Activated CD4-positive, alpha-beta T cell treated with anti-CD3 and anti-CD28 coated beads, Interleukin-2, Interleukin-6, amounts not matched to agents 100 ng/mL and 50 ng/mL, durations not matched to agents 16 hours and 8 hours (primary cell): ENCODE data around the gene QRICH1.

Experiments used
- DNase-seq: peaks from one replicate; pipeline ENCODE4 v3.0.0-alpha.2; 2020

QRICH1 gene

DNA sequence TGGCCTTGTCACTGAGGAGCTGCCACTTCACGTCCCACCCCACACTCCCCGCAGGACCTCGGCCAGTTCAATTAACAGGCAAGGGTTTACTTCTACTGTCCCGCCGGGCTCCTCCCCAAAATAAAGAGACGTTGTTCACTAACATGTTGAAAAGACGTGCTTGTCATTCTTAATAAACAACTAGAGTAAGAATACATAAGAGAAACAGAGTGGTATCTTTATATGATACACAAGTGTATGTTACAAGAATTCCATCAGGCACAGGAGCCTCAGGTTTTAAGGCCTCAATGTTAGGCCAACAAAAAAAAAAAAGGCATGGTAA lies 64.3 kb downstream of the QRICH1 start:
- no peak for DNase-seq

DNA sequence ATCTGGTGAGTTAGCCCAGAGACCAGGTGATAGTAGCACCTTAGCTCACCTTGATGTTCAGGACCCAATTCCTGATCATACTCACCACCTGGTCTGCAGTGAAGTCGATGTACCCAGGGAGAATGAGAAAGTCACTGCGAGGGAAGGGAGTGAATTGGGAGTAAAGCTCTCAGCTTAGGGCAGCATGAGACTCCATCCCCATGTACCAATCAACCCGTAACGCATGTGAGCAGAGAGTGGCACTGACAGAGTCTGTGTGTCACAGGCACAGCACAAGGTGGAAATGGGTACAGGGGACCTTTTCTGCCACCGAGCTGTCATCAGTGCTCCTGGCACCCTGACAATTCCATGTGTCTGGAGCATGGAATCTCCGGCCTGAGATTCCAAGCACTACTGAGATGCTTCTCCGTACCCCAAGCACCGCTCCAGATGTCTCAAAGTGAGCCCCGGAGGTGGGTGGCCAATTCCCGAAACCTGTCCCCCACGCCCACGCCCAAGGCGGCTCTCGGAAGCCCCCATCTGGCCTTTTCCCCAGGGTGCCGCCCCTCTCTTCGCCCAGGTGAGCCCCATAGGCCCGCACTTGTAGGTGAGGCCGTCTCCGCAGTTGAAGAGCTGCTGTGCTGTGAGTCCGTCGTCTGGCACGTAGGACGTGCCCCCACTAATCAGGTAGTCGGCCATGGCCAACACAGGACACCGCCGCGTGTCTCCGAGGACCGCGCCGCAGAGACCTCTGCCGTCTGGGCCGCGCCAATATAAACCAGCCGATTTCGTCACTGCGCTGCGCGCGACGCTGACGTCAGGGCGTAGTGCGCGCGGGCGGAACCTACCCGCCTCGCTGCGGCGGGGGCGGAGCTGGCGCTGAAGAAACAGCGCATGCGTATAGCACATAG lies 65.0 kb downstream of the QRICH1 start, which contains the start of gene IMPDH2:
TSS of gene IMPDH2 (minus strand) at position 726 of the 890 bp plus-strand sequence. CDS start at position 678, 48 bp downstream.
- DNase-seq: peak; percentile 96

DNA sequence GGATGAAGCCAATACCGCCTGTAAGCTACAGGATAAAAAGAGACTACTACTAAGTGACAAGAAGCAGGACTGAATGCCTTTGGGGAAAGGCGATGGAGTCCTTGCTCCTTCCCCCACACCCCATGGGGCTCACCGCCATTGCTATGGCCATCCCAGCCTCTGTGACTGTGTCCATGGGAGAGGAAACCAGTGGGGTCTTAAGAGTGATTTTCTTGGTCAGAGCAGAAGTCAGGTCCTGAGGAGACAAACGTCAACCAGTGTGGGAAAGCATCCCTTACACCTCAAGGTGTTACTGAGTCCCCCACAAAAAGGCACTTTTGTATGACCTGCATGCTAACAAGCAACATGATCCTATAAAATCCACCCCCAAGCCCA lies 65.6 kb downstream of the QRICH1 start:
- DNase-seq: no peak

DNA sequence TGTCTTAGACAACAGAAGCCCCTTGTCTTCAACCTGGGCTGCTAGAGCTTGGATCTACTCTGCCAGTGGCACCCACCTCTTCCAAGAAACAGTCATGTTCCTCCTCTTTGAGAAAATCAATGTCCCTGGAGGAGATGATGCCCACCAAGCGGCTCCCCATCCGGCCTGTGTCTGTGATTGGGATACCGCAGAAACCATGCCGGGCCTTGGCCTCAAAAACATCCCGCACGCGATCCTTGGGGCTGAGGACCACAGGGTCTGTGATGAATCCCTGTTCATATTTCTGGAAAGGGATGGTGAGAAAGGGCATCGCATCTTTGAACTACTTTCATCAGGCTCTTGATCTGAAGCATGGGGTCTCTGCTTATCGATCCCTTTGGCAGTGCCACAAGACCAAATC lies 66.2 kb downstream of the QRICH1 start:
- no peak for DNase-seq

DNA sequence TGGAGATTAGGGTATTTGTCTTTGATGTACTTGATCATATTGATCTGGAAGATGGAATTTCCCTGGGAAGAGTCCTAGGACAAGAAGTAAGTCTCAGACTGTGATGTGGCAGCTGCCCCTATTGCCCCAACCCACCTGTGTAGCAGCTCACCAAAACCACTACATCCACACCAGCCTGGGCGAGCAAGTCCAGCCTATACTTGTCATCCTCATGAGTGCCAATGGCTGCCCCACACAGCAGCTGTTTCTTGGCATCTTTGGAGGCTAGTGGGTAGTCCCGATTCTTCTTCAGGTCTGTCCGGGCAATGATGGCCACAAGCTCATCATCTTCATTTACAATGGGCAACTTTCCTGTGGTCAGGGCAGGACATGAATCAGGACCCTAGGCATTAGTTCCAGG lies 67.3 kb downstream of the QRICH1 start:
- DNase-seq: no peak

DNA sequence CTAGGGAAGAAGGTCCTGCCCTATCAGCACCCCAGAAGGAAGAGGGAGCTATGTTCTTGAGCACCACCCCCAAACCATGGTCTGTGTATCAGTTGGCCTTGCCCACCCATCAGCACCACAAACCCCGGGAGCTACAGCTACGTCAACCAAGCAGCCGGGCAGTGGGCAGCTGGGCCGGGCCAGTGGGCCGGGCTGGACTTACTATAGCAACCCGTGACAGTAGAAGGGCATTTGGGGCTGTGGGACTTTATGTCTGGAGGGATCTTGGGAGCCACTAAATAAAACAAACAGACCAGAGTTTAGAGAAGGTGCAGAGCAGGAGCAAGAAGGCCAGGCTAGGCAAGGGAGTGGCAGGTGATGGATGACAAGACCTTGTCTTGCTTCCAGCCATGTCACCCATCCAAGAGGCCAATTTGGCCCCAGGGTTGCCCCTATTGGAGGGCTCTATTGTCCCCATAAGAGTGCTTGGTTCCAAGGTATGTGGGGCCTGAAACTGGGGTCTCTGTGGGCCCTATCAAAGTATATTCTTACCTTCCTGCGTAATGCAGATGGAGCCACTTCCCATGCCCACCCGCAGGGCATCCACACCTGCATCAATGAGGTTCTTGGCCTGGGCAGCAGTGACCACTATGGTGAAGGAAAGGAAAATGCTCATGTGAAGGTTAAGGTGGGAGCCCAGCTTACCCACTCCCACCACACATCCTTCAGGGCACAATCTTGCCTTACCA lies 67.9 kb downstream of the QRICH1 start:
- DNase-seq: no peak

DNA sequence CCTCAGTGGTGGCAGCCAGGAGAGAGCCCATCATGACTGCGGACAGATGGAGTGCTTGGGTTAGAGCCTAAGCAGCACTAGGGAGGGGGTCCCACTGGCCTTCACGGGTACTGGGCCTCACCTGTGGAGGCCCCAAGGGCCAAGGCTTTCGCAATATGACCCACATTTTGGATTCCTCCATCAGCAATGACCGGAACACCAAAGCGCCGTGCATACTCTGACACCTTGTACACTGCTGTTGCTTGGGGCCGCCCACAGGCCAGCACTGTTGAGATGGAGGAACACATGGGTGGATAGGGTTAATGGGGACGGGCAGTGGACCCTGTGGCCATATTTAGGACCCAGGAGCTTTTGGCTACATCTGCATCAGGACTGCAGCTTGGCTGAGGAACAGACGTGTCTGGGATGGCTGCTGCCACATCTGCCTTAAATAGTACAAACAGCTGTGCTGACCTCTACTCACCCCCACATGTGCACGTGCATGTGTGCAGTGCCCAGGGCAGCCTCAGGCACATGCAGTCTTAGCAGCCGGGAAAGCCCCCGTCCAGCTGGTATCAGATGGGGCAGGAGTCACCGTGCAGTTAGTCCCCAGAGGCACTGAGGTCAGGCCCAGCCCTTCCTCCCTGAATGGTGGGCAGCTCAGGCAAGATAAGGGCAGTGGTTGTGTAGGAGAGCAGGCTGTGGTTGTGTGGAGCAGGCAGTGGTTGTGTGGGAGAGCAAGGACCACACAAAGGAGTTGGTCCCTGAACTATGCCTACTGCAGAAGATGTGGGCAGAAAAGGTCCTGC lies 68.7 kb downstream of the QRICH1 start:
- DNase-seq: no peak

DNA sequence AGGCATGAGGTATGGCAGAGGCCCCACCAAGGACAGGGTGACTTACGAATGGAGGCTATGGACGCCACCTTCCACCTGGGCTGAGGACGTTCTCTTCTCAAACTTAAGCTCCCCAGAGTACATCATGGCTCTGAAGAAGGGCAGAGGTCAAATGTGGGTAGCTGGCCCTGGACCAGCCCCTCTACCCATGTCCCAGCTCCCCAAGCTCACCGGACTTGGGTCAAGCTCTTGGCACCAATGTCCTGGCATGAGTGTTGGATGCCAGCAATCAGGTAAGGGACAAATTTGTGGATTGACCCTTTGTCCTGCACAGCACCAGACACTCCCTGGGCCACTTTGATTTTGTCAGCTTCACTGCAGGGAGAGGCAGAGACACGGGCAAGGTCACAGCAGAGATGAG lies 69.4 kb downstream of the QRICH1 start:
- no peak for DNase-seq

DNA sequence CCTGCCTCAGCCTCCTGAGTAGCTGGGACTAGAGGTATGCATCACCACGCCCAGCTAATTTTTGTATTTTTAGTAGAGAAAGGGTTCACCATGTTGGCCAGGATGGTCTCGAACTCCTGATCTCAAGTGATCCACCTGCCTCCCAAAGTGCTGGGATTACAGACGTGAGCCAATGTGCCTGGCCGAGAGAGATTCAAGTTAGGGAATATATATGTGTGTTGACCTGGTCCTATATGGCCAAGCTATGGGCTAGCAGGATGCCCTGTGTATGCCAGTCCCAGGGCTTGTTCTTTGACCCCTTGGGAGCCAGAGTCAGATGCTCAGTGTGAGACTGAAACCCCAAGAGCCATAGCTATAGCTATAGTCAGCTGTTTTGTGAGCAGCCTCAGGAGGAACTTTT lies 70.1 kb downstream of the QRICH1 start:
- DNase-seq: no peak

DNA sequence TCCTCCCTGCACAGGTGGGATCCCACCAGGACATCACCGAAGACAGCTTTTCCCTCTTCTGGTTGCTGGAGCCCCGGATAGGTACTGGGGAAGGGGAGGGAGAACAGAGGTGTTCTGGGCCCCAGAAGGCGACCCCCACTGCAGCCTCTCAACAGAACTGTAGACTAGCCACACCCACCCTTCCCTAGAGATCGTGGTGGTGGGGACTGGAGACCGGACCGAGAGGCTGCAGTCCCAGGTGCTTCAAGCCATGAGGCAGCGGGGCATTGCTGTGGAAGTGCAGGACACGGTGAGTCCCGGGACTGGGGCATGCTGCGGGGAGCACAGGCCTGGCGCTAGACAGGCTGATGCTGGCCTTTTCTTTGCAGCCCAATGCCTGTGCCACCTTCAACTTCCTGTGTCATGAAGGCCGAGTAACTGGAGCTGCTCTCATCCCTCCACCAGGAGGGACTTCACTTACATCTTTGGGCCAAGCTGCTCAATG lies 71.1 kb downstream of the QRICH1 start:
- DNase-seq: peak; percentile 44

DNA sequence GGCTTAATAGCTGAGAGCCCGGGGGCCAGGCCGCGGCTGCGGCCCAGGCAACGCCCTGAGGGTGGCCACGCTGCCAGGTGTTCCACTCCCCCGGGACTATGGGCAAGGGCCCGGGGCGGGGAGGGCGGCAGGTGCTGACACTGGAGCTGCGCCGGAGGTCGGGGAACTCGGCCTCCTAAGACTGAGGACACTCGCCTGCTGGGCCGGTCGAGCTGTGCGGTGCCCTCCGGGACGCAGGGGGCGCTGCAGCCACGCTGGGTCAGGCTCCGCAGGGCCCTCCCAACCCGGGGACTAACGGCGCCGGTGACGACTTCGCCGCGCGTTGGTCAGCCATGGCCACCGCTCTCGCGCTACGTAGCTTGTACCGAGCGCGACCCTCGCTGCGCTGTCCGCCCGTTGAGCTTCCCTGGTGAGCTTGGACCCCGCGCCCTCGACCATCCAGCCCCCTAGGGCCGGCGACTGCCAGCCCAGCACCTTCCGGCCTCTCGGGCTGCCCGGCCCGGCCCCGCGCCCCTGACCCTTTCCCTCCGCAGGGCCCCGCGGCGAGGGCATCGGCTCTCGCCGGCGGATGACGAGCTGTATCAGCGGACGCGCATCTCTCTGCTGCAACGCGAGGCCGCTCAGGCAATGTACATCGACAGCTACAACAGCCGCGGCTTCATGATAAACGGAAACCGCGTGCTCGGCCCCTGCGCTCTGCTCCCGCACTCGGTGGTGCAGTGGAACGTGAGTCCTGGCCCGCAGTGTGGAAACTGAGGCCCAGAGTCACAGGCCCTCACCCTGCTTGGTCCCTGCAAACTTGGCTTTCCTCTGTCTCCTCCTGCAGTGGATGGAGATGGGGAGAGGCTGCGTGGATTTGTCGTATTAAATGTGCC lies 71.8 kb downstream of the QRICH1 start, which contains the start of gene NDUFAF3:
TSS of gene NDUFAF3 (plus strand) at position 309 of the 875 bp plus-strand sequence. CDS start at position 333, 24 bp downstream.
- peak; percentile 96 for DNase-seq

DNA sequence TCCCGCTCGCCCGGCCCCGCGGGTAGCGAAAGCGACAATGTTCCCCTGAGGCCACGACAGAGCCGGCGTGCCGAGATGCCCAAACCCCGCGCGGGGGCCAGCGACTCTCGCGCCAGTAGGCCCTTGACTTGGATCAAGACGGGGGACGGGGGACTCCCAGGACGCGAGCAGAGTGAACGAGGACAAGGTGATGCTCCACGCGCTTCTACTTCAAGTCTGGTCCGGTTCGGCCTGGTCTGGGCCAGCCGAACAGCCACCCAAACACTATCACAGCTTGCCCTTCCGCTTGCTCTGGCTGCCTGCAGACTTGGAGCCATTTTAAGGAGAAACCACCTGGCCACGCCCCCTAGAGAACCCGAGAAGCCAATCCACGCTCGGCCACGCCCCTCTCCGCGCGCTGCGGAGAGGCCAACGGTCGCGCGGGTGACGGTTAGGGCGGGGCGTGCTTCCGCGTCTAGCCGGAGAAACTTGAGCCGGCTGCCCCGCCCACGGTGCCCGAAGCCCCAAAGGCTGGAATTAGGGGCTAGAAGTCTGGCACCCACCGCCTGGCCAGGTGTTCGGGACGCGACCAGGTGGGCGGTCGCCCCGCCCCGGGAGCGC lies 72.6 kb downstream of the QRICH1 start:
- peak; percentile 100 for DNase-seq

DNA sequence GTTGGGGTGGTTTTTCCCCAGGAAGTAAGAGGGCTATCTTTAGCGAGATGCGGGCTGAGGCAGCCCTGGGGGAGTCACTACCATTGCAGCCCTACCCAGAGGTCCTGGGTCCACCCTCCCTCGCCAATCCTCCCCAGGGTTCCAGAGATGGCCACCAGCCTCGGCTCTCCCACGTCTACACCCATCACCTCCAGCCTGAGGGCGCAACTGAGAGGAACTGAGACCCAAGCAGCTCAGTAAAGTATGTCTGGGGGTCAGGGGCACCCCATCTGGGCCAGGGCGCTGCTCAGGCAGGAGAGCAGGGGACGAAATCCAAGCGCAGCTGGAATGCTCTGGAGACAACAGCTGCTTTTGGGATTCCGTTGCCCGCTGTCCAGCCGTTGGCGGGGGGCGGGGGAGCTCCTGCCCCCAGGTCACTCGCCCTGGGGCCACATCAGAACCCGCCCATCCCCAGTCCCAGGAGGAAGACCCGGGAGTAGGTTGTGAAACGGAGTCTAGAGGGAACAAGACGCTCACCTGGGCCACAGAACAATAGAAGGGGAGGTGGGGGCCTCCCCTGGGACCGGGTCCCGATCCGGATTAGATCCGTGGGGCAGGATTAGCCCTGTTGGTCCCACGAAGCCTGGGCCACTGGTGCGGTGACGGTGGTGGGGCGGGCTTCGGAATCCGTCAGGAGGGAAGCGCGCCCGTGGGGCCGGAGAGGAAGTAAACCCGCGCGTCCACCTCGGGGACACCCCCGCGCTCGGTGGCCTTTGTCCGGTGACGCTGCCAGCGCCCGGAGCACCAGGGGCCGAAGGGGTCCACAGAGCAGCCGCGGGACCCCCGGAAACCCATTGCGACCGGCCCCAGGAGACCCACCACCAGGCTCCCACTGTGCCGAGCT lies 73.3 kb downstream of the QRICH1 start:
- peak; percentile 63 for DNase-seq

DNA sequence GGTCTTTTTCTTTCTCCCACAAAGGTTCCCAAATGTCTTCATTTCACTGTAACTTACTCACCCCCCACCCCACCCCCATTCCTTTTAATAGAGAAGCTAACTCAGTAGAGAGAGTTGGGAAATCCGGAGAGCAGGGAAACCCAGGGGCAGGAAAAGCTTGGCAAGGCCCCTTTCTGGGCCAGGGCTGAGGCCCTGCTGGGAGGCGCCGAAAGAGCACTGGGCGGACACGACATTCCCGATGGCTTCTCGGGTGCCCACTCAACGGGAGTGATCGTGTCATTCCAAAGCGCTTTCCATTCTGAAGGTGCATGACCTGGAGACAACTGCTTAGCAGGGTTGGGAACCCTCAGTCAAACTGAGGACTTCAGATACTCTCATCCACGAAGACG lies 73.9 kb downstream of the QRICH1 start:
- DNase-seq: no peak

DNA sequence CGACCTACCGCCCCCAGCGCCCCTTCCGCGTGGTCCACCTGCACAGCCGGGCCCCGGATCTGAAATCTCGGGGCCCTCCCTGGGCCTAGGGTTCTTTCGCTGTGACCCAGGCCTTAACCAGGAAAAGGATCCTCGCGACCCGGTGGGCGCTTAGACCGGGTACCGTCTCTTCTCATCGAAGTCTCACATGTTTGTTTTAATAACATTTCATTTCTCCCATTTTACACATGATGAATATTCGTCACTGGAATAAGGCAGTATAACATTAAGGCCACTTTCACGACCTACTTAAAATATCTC lies 75.2 kb downstream of the QRICH1 start:
- DNase-seq: no peak

DNA sequence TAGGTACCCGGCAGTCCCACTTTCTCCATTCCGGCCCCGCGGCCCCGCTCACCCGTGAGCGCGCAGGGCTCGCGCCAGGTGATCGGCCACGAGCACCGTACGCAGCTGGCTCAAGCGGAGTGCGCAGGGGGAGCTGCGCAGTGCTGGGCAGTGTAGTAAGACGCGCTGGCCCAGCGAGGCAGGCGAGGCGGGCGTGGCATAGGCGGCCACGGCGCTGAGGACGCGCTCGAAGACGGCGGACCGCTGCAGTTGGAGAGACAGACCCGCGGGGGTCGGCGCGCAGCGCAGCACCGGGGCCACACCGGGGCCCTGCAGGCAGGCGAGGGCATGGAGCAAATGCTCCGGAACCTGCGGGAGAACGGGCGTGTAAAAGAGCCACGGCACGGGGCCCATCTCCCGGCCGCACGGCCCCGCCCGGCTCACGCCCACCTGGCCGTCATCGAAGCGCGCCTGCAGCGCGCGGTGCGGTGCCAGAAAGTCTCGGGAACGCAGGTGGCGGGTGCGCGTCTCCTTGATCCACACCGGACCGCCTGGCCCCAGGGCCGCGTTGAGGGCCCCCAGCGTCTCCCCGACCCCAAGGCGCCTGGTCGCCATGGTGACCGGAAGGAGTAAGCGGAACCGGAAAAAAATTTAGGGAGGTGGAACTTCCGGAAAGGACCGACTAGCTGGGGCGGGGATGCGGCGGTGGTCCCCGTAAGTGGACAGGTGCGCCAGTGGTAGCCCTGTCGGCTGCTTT lies 75.7 kb downstream of the QRICH1 start, which contains the start of gene DALRD3:
TSS of gene DALRD3 (minus strand) at position 610 of the 736 bp plus-strand sequence. CDS start at position 594, 16 bp downstream.
- DNase-seq: peak; percentile 80

DNA sequence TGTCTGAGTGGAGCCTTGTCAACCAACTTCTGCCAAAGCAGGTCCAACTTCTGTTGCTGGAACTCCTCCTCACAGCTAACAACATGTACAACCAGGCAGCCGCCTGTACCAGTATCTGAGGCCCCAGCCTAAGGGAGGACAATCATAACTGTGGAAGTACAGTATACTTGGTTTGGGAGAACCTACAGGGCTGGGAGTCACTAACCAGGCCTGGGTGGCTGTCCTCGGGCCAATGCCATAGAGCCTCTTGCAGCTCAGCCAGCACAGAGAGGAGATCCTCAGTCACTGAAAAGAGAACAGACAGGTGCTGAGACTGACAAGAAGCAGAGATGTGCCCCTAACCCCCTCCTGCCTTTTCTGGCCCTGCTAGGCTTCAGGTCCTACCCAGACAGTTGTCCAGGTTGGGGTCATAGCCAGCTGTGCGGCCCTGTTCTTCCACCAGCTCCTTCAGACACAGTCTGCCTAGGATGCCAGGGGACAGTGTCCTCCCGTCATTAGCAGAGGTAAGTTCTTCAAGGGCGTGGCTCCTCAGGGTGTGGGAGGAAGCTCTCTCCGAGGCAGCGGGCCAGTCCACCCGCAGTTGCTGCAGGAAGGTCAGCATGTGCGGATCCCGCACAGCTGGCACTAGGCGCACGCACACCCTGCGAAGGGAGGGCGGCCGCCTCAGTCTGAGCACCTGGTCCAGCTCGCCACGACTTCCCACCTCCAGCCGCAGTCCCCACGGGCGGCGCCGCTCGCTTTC lies 76.5 kb downstream of the QRICH1 start:
- no peak for DNase-seq

DNA sequence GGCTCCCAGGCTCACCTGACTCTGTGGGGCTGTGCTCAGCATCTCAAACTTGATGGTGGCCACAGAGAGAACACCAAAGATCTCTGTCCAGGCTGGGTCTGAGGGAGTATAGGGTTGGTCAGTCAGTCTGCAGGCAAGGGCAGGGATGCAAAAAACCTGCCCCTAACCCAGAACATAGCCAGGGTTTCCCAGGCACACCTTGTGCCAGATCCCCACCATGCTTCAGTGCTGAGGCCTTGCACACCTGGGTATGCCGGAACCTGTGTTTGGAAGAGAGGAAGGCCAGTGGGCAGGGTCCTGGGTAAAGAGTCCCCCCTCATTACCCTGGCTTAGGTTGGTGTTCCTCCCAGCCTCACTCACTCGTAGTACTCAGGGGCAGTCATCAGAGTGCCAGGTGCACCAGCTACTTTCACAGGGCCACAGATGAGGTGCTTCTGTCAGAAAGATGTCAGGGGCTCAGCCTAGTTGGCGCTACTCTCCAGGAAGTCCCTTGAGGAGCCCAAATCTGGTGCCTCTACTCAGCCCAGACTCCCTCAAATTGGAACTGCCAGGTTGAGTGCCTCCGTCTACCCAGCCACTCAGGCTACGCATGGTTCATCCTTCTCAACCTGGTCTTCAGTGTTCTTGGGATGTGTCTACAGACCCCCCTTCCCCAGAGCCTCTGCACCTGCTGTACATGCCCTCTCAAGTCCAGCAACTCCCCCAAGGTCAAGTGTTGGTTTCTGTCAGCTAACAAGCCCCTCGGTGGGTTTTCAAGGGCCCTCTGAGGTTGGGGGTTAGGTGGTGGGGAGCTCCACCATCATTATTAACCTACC lies 77.2 kb downstream of the QRICH1 start:
- DNase-seq: no peak
